IPS-NIHi11 (cell line): ENCODE measurements around the gene DPEP3.

Source experiments
- DNase-seq: peaks from one replicate; pipeline ENCODE4 v3.0.0; 2012; ENCODE audit warnings: mixed read lengths, low spot score

DPEP3 gene

GRCh38 chr16:67967183-67967957, 12.9 kb downstream of the DPEP3 start:
- DNase-seq: no peak

DNA sequence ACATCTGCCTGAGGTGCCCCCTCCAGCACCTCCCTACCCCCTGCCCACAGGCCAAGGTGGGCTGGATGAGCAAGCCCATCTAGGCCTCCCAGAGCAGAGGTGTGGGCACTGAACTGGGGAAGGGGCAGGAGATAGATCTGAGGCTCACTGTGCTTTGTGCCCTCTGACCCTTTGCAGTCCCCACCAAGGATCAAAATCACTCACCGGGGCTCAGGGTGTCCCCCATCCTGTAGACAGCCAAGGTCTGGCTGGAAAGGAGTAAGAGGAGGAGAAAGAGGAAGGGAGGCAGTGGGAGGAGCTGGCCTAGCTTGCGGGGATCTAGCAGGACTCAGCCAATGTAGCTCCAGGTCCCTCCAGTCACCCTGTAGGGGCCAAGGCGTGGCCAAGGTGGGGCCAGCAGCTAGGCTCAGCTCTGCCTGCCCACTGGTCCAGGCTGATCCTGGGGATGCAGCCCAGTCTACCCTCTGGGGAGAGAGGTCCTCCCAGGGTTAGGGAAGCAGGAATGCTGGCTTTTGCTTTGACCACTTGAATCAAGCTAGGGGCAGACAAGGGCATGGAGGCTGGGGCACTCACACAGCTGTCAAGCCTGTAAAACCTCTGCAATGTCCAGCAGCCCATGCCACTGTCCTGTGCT, 13.6 kb downstream of the DPEP3 start:
- peak; percentile 55 for DNase-seq

DNA sequence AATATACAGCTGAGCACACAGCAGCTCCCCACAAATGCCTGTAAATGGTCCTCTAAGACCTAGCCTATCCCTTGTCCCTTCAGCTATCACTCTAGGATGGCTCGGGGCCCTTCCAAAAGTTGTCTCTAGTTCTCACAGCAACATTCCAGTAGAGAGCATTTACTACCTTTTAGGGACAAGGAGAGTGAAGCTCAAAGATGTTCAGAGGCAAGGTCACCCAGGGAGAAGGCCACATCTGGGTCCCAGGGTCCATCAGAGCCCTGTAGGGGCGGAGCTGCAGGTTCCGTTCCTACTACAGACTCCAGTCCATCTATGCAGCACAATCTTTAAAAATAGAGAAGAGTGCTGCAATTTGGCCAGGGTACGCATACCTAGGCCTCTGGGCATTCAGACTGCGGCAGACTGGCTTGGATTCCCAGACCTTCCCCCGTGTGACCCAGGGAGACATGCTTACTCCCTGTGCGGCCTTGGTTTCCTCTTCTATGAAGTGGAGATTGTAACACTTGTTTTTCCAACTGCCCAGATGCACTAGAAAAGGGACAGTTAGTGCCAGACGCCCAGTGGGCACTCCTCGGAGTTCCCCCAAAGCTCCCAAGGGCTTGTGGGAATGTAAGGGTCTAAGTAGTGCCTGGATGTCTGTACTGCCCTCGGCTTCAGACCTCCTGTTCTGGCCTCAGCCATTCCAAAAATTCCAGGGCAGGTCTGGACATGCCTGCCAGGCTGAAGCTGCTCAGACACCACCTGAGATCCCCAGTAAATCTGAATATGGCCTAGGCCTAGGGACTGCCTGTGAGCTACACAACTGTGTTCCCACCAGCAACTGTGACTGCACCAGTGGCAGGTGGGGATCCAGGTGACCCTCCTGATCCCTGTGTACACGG, 14.4 kb downstream of the DPEP3 start:
- DNase-seq: no peak

DNA sequence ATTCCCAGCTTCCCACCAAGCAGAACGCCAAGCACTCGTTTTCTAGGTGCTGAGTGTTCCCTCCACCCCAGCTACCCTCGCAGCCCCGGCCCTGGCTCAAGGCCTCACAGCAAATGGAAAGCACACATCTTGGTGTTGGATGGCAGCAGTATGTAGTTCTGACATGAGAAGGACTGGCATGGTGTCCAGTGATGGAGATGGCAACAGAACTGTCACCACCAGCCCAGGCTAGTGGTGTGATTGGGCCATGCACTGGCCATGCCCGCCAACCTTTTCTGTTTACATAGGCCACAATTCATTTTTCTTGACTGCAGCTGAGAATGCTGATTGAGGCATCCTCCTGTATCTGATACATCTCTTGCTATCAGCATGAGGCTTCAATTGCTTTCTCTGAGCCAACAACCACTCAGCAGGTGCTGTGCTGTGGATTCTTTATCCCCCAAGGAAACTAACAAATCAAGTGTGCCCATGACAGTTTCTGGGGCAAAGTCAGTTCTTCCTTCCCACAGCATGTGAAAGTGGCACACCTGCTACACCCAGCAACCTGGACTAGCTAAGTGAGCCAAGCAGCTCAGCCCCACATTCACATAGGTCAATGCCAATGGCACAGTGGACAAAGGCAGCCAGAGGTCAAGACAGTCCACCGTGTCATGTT, 15.7 kb downstream of the DPEP3 start:
- DNase-seq: no peak

- DNase-seq: peak; percentile 89
These were observed 16.5 kb downstream of the DPEP3 start for GRCh38 chr16:67963662-67964321.

- no peak for DNase-seq
These were observed 17.0 kb downstream of the DPEP3 start for GRCh38 chr16:67963292-67963661.

GRCh38 chr16:67962135-67962534, 18.2 kb downstream of the DPEP3 start:
- DNase-seq: no peak

GRCh38 chr16:67961551-67961957, 18.7 kb downstream of the DPEP3 start:
- no peak for DNase-seq

GRCh38 chr16:67959536-67960329, 20.6 kb downstream of the DPEP3 start:
- DNase-seq: no peak

DNA sequence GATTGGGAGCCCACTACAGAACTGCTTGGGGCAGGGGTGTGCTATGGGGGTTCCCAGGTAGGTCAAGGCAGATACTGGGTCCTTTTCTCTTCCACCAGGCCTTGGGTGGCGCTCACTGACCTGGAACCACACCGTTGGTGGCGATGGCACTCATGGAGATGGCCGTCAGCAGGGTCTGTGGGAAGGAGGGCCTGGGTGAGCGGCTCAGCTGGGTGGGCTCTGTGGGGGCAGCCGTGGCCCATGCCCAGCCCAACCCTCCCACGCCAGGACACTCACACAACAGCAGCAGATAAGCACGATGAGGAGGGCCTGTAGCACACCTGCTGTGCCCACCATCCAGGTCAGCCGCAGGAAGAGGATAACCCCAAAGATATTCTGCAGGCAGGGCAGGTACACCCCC, 22.7 kb downstream of the DPEP3 start:
- DNase-seq: no peak

DNA sequence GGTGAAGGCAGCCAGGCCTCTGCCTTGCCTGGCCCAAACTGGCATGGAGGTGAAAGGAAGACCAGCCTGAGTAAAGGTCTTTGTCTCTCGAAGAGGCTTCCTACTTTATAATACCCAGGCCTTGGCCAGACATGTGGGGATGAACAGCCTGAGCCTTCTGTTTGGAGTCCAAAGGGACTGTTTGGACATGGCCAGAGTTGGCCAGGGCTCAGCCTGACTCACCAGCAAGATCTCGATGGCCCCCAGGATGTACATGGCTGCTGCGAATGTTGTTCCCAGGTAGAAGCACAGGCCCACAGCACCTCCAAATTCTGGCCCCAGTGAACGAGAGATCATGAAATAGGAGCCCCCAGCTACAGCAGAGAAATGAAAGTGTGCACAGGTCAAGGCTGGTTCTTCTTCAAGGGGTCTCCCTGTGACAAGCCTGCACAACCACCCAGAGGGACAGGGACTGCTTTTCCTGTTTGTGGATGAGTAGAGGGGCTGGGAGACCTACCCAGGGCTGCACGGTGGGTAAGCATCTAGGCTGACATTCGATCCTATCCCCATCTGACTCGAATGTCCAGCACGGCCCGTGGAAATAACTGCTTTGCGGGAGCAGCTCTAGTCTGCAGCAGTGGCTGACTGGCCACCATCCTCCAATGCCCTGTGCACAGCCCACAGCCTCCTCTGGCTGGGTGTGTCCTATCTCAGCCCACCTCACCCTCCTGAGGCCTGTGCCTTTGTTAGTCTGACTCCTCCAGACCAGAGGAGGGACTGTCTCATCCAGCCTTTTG, 25.7 kb downstream of the DPEP3 start:
- DNase-seq: no peak

DNA sequence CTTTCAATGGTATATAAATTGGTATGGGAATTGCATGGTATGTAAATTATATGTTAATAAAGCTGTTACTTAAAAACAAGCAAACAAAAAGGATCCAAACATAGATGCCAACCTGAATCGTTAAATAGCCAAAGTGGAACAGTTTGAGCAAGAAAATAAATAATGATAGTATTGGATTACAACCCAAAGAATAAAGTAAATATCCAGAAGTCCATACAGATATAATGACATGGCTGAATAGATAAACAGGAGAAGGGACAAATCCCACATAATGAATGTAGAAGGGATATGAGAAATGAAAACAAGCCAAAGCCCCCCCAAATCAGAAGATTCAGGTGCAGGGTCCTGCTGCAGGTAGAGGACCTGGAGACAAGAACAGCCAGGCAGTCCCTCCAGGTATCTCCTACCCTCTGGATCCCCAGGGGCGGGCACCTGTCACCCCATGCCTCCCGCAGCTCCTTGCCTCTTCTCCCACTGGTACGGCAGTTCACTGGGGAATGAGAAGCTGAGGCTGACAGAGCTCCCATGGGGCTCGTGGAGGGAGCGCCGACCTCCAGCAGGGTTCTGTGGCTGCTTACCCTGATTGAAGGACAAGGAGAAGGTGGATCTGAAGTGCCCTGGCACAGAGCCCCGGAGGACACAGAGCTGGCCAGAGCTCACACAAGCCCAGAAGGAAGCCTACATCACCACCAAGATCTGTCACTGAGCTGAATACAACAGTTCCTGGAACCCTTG, 26.5 kb downstream of the DPEP3 start:
- DNase-seq: no peak

DNA sequence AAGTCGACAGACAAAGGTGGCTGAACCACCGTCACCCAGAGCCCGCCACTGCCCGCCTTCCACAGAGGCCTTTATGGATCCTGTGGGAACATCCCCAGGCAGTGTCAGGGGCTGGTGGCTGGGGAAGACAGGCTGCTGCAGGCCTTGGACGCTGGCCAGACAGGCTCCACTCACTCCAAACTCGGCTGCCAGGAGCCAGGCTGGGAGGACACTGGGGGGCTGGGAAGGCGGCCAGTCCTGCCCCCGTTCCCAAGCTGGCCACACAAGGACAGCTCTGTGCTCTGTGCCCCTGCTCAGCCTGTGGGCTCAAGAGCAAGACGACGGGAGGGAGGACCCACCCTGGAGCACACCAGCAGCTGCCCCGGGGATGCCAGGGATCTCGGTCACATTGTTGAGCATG, 28.8 kb downstream of the DPEP3 start:
- DNase-seq: no peak

DNA sequence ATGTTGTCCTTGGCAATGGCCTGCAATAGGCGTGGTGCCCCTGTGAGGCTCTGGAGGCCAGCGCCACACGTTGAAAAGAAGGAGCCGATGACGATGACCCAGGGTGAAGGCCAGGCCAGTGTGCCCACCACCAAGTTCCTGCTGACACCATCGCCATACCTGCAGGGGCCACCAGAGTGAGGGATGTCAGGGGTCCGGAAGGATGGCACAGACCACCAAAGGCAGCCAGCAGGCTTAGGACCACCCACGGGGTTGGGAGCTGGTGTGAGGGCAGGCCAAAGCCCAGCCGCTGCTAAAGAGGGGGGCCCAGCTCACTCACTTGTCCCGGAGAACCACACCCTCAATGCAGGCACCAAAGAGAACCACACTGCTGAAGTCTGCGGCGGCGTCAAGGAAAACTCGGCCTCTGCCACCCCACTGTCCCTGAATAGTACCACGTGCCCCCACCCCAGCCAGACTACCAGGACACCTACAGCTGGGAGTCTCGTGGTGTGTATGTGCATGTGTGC, 29.9 kb downstream of the DPEP3 start:
- no peak for DNase-seq

- no peak for DNase-seq
These were observed 30.7 kb downstream of the DPEP3 start for GRCh38 chr16:67949645-67950044.

DNA sequence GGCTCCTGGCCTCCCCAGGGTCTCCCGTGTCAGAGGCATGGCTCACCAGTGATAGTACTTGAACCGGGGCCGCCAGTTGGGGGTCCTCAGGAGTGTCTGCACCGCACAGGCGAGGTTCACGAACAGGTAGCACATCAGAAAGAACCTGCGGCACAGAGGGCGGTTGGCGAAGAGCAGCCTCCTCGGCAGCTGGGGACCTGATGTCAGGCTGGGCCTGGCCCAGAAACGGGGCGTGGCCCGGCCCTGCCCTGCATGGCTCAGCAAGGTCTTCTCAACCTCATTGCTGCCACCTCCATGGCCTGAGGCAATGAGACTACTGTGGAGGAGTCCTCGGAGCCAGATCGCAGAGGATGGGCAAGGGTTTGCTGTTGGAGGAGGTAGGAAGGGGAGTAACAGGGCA, 32.3 kb downstream of the DPEP3 start:
- DNase-seq: no peak

- DNase-seq: no peak
These were observed 33.2 kb downstream of the DPEP3 start for GRCh38 chr16:67946966-67947558.

GRCh38 chr16:67946128-67946569, 34.1 kb downstream of the DPEP3 start:
- DNase-seq: no peak
